NB4 (cell line): Measurements from ENCODE around the gene LRRC28.

Source experiments
- DNase-seq: peaks from one replicate; pipeline ENCODE4 v3.0.0; 2010; ENCODE audit warnings: low read depth
- H3K4me3 ChIP-seq: one replicate; pipeline ENCODE4 v1.5.1; 2011; ENCODE audit warnings: mild to moderate bottlenecking, low read depth, low read length, moderate library complexity
- MYC ChIP-seq: IDR thresholded peaks from 2 replicates; pipeline ENCODE4 v1.6.1; 2011; ENCODE audit warnings: low read depth, low read length
- POLR2A ChIP-seq: IDR thresholded peaks from 2 replicates; pipeline ENCODE4 v1.6.1; 2011; ENCODE audit warnings: mild to moderate bottlenecking; ENCODE audit not compliant: insufficient read length; ENCODE audit errors: extremely low read depth
- TF ChIP-seq, protein P1 (sequence below): IDR thresholded peaks from one replicate; pipeline ENCODE4 v1.5.1; 2012; ENCODE audit warnings: low read depth, low read length
- TF ChIP-seq, protein P2 (sequence below): IDR thresholded peaks from 2 replicates; pipeline ENCODE4 v1.6.1; 2011; ENCODE audit warnings: low read depth, low read length

Gene LRRC28

DNA sequence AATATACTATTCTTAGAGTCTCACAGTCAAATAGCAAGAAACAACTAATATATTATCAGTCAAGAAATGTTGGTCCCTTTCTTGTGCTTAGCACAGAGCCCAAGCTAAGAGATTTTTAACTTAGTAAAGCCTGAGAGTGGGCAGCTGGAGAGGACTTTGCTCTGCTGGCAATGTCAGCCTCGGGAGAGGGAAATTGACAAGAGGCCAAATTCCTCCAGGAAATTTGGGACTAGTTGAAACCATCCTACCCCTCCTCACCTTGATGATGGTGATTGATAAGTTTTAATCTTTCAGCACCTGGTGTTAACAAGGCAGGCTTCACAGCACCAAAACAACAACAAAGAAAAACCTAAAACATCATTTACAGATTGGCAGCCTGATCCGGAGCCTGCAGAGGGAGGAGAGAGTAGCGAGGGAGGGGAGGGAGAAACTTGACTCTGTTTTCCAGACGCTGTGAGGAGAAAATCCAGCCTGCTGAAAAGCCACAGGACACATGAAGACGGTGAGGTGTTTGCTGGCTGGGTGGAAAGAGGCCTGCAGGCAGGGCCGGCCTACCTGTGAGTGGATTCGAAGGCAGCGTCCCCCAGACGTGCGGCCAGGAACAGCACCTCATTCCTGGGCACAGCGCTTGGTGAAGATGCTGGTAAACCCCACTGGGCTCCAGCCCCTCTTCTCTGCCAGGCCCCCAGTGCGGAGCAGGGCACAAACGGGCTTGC lies 150.9 kb downstream of the LRRC28 start:
- TF ChIP-seq POLR2A (no peak), MYC (no peak)
- TF ChIP-seq, protein P1, sequence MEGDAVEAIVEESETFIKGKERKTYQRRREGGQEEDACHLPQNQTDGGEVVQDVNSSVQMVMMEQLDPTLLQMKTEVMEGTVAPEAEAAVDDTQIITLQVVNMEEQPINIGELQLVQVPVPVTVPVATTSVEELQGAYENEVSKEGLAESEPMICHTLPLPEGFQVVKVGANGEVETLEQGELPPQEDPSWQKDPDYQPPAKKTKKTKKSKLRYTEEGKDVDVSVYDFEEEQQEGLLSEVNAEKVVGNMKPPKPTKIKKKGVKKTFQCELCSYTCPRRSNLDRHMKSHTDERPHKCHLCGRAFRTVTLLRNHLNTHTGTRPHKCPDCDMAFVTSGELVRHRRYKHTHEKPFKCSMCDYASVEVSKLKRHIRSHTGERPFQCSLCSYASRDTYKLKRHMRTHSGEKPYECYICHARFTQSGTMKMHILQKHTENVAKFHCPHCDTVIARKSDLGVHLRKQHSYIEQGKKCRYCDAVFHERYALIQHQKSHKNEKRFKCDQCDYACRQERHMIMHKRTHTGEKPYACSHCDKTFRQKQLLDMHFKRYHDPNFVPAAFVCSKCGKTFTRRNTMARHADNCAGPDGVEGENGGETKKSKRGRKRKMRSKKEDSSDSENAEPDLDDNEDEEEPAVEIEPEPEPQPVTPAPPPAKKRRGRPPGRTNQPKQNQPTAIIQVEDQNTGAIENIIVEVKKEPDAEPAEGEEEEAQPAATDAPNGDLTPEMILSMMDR, result no peak
- DNase-seq, result no peak
- H3K4me3 ChIP-seq, result no peak overlapping the region

DNA sequence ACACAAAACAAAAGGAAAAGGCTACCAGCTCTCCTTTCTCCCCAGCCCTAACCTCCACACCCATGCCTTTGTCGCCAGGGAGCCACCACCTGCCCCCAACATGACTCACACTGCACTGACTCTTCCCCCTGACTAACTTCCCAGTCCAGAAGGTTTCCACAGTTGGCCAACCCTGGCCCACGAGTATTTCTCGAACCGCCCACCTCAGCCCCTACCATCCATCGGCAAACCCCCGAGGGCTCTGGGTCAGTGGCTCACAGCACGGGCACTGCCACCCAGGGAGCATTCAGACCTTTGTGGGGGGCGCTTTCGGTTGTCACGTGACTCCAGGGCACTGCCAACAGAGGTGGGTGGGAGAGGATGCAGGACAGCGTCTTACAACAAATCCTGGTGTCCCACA lies 152.3 kb downstream of the LRRC28 start:
- H3K4me3 ChIP-seq, result no peak overlapping the region

DNA sequence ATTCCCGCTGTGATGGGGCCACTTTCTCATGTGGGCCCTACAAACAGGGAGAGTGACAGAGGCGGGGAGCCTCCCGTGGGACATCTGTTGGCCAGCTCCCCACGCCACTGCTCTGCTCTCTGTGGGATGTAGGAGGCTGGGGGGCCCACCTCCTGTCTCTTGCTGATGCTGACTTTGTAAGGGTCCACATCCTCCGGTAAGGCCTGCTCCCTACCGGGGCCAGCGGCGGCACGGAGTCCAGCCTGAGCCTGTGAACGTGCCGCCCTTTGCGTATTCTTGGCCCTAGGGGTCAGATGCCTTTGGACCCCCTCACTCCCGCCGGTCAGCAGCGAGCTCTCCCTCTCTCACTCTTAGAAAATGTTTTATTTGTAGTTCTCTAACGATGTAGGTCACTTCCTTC lies 153.2 kb downstream of the LRRC28 start:
- no peak overlapping the region for H3K4me3 ChIP-seq
- no peak for TF ChIP-seq MYC
- TF ChIP-seq, protein P1, result no peak
- no peak for TF ChIP-seq POLR2A
- TF ChIP-seq, protein P2, sequence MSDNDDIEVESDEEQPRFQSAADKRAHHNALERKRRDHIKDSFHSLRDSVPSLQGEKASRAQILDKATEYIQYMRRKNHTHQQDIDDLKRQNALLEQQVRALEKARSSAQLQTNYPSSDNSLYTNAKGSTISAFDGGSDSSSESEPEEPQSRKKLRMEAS, result no peak
- no peak for DNase-seq

More for the DNA sequence above, 152.3 kb downstream of the LRRC28 start:
- TF ChIP-seq, protein P1, result no peak
- no peak for TF ChIP-seq MYC
- TF ChIP-seq, protein P2, result no peak
- no peak for TF ChIP-seq POLR2A
- peak; percentile 52 for DNase-seq

DNA sequence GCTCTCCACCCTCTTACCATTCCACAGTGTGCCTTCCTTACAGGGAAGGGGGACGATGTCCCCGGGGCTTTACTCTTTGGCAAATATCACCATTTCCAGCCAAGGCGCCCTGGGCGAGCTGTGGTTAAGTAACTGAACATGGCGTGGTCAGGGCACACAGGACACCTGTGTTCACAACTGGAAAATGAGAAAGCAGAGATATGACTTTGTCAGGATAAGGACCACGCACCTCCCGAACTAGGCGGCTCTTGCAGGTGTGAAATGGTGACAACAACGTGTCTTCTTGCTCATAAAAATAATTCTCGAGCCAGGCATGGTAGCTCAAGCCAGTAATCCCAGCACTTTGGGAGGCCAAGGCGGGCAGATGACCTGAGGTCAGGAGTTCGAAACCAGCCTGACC lies 154.8 kb downstream of the LRRC28 start:
- DNase-seq, result no peak
- no peak for TF ChIP-seq POLR2A
- TF ChIP-seq MYC, result no peak
- H3K4me3 ChIP-seq, result no peak overlapping the region

DNA sequence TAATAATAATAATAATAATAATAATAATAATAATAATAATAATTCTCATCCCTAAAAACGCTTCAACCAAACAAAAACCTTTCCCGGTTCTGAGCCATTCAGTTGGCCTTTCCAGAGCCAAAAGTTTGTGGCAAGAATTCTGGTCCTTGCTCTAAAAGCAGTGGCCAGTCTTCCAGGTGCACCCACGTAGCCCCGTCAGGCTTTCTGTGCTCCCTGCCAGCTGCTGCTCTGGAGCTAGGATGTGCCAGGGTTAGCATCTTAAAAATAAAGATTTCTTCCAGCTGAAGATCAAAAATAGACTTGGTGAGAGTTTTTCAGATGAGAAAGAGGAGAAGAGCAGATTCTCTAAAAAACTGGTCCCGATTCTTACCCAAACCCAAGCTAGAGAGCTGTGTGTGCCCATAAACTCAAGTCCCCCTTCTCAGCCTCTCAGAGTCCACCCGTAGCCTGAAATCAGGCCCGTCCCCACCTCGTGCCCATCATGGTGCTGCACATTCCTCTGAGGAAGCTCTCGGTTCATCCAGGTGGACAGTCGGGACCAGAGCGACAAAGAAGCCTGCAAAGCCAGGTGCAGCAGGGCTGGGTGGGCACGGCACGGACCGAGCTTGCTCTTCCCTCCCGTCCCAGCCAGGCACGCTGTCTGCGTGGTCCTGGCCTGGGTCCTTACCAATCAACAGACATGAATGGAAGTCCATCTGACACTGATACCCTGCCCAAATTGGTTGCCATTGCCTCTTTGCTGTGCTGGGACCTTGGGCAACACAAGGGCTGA lies 155.6 kb downstream of the LRRC28 start:
- no peak overlapping the region for H3K4me3 ChIP-seq
- no peak for DNase-seq
- TF ChIP-seq MYC, result no peak

DNA sequence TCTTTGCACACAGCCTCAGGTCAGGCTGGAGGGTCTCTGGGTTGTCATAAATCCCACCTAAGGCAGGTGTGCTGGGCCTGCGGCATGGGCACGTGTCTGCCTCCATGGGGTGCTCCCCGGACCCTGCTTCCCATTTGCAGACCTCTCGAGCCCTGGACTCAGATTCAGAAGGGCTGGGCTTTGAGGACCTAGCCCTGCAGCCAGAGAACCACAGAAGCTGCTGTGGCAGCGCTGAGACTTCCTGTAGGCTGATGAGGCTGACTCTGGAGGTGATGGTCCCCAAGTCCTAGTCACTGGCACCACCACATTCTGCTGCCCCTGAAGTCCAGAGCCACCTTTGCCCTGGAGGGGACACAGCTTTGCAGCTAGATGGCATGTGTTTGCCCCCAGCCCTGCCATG lies 156.4 kb downstream of the LRRC28 start:
- TF ChIP-seq, protein P1, result no peak
- no peak for TF ChIP-seq MYC
- TF ChIP-seq POLR2A, result no peak
- TF ChIP-seq, protein P2, result no peak
- H3K4me3 ChIP-seq, result no peak overlapping the region
- no peak for DNase-seq
